Muscle of arm (tissue), 12 donors: ENCODE data around the gene TOR2A. TPM values are rescaled to one million over a fixed set of nuclear protein-coding genes. Genes with fewer than 3 reads are reported as not detected.
"Not testable (repeated sequence)": the region's sequence is repeated elsewhere in the genome, so short reads cannot be mapped to it uniquely, and the experiment has no call there.

ENCODE experiments used
- DNase-seq: peaks from one replicate; pipeline ENCODE4 v3.0.0-alpha.2; 2013
- polyA plus RNA-seq, 12 donors: library from polyadenylated mRNA; unstranded; fragments of 120-200 nt; gene quantifications; one replicate each; pipeline ENCODE4 v1.2.1, GENCODE V29; 2013; ENCODE audit not compliant: insufficient read length in 12 of 12

Gene TOR2A
- polyA plus RNA-seq, 12 donors = 4.7 to 16.6 (median 7.0) TPM; not detected in 1

- DNase-seq = no peak
Observed at GRCh38 chr9:127769929-127770582, 35.0 kb upstream of the TOR2A start.

GRCh38 chr9:127769101-127769500, 34.0 kb upstream of the TOR2A start:
- DNase-seq = no peak

- DNase-seq = no peak
Observed at GRCh38 chr9:127768698-127769097, 33.6 kb upstream of the TOR2A start.

- DNase-seq = no peak
Observed at GRCh38 chr9:127767909-127768331, 32.8 kb upstream of the TOR2A start.

GRCh38 chr9:127767410-127767809, 32.3 kb upstream of the TOR2A start:
- no peak for DNase-seq

GRCh38 chr9:127765418-127765817, 30.3 kb upstream of the TOR2A start:
- DNase-seq = no peak

- no peak for DNase-seq
Observed at GRCh38 chr9:127763918-127764384, 28.9 kb upstream of the TOR2A start.

GRCh38 chr9:127762111-127762676, 27.1 kb upstream of the TOR2A start:
- DNase-seq = no peak

GRCh38 chr9:127761491-127761956, 26.4 kb upstream of the TOR2A start:
- no peak for DNase-seq

- no peak for DNase-seq
Observed at GRCh38 chr9:127761061-127761460, 26.0 kb upstream of the TOR2A start.

- no peak for DNase-seq
Observed at GRCh38 chr9:127758843-127759242, 23.7 kb upstream of the TOR2A start.

GRCh38 chr9:127756776-127757175, 21.7 kb upstream of the TOR2A start:
- not testable (repeated sequence) for DNase-seq

GRCh38 chr9:127756233-127756632, 21.1 kb upstream of the TOR2A start:
- no peak for DNase-seq

GRCh38 chr9:127755061-127756060, 20.3 kb upstream of the TOR2A start:
- no peak for DNase-seq

- no peak for DNase-seq
Observed at GRCh38 chr9:127754099-127755060, 19.3 kb upstream of the TOR2A start.

GRCh38 chr9:127753622-127754021, 18.5 kb upstream of the TOR2A start:
- DNase-seq = no peak

GRCh38 chr9:127753148-127753547, 18.1 kb upstream of the TOR2A start:
- DNase-seq = no peak

- DNase-seq = no peak
Observed at GRCh38 chr9:127751269-127752054, 16.4 kb upstream of the TOR2A start.

- DNase-seq = no peak
Observed at GRCh38 chr9:127749090-127749787, 14.1 kb upstream of the TOR2A start.
